DND-41 (cell line): ENCODE results near the gene ZMYND11.

ENCODE experiments used
- EZH2 ChIP-seq: IDR thresholded peaks from 3 replicates; pipeline ENCODE4 v1.6.1; 2012; ENCODE audit warnings: borderline replicate concordance, low read depth, mild to moderate bottlenecking, moderate library complexity, low read length, inconsistent platforms; ENCODE audit not compliant: severe bottlenecking
- TF ChIP-seq, protein P1 (sequence below): IDR thresholded peaks from 2 replicates; pipeline ENCODE4 v1.5.1; 2012; ENCODE audit warnings: borderline replicate concordance, low read length, moderate library complexity, mild to moderate bottlenecking; ENCODE audit not compliant: poor library complexity, severe bottlenecking; ENCODE audit errors: extremely low read depth

DNA sequence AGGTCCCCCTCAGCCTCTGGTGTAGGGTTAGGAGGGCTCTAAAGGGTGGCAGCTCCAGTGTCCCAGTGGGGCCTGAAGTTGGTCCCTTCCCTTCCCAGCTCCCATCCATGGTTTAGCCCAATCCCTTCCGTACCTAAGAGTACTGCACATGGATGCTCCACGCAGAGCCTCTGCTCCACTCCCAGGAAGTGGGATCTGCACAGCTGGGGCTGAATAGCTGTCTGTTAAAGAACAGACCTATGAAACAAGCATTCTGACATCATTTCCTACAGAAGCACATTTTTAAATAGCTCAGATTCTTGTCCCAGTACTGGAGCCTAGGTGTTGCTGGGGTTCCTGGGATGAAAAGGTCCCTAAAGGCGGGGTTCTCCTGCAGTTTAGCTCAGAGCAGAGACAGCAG, 135.9 kb downstream of the ZMYND11 start:
- TF ChIP-seq EZH2, result no peak
- TF ChIP-seq, protein P1, sequence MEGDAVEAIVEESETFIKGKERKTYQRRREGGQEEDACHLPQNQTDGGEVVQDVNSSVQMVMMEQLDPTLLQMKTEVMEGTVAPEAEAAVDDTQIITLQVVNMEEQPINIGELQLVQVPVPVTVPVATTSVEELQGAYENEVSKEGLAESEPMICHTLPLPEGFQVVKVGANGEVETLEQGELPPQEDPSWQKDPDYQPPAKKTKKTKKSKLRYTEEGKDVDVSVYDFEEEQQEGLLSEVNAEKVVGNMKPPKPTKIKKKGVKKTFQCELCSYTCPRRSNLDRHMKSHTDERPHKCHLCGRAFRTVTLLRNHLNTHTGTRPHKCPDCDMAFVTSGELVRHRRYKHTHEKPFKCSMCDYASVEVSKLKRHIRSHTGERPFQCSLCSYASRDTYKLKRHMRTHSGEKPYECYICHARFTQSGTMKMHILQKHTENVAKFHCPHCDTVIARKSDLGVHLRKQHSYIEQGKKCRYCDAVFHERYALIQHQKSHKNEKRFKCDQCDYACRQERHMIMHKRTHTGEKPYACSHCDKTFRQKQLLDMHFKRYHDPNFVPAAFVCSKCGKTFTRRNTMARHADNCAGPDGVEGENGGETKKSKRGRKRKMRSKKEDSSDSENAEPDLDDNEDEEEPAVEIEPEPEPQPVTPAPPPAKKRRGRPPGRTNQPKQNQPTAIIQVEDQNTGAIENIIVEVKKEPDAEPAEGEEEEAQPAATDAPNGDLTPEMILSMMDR, result no peak
